HG02943 (cell line): Measurements from ENCODE around the gene ANO2.
"Not testable (repeated sequence)": the region's sequence is repeated elsewhere in the genome, so short reads cannot be mapped to it uniquely, and the experiment has no call there.

Experiments
- ATAC-seq: cut with Tn5 transposase; IDR thresholded peaks from one replicate; pipeline ENCODE4 v1.9.1; 2021; ENCODE audit warnings: mild to moderate bottlenecking, low read depth, moderate library complexity; ENCODE audit not compliant: unreplicated experiment

ANO2 gene

GRCh38 chr12:5690240-5690639, 254.8 kb downstream of the ANO2 start:
- no peak for ATAC-seq

- no peak for ATAC-seq
Observed at GRCh38 chr12:5689773-5690172, 255.3 kb downstream of the ANO2 start.

GRCh38 chr12:5688226-5688625, 256.8 kb downstream of the ANO2 start:
- no peak for ATAC-seq

GRCh38 chr12:5685935-5686334, 259.1 kb downstream of the ANO2 start:
- no peak for ATAC-seq

- no peak for ATAC-seq
Observed at GRCh38 chr12:5684989-5685388, 260.1 kb downstream of the ANO2 start.

GRCh38 chr12:5682581-5682980, 262.5 kb downstream of the ANO2 start:
- no peak for ATAC-seq

- ATAC-seq: no peak
Observed at GRCh38 chr12:5678176-5678575, 266.9 kb downstream of the ANO2 start.

GRCh38 chr12:5669624-5670023, 275.4 kb downstream of the ANO2 start:
- not testable (repeated sequence) for ATAC-seq

GRCh38 chr12:5665615-5666014, 279.4 kb downstream of the ANO2 start:
- no peak for ATAC-seq

- no peak for ATAC-seq
Observed at GRCh38 chr12:5661811-5662210, 283.2 kb downstream of the ANO2 start.

- ATAC-seq: no peak
Observed at GRCh38 chr12:5660238-5660637, 284.8 kb downstream of the ANO2 start.

- not testable (repeated sequence) for ATAC-seq
Observed at GRCh38 chr12:5658339-5658941, 286.6 kb downstream of the ANO2 start.

GRCh38 chr12:5656836-5657235, 288.2 kb downstream of the ANO2 start:
- ATAC-seq: no peak

GRCh38 chr12:5655120-5655519, 289.9 kb downstream of the ANO2 start:
- no peak for ATAC-seq

GRCh38 chr12:5654019-5654418, 291.0 kb downstream of the ANO2 start:
- ATAC-seq: no peak

GRCh38 chr12:5650829-5651461, 294.1 kb downstream of the ANO2 start:
- ATAC-seq: no peak

- no peak for ATAC-seq
Observed at GRCh38 chr12:5650281-5650680, 294.8 kb downstream of the ANO2 start.

- no peak for ATAC-seq
Observed at GRCh38 chr12:5648692-5649359, 296.2 kb downstream of the ANO2 start.

GRCh38 chr12:5643266-5643665, 301.8 kb downstream of the ANO2 start:
- no peak for ATAC-seq

GRCh38 chr12:5637698-5638097, 307.4 kb downstream of the ANO2 start:
- ATAC-seq: no peak

- ATAC-seq: no peak
Observed at GRCh38 chr12:5636907-5637306, 308.2 kb downstream of the ANO2 start.

- no peak for ATAC-seq
Observed at GRCh38 chr12:5633106-5633505, 312.0 kb downstream of the ANO2 start.
